SK-N-SH (cell line): ENCODE measurements around the gene USP6.
"Not testable (repeated sequence)": the region's sequence is repeated elsewhere in the genome, so short reads cannot be mapped to it uniquely, and the experiment has no call there.

Source experiments
- CTCF ChIP-seq: fragments of 200-600 bp; sonication (generic); IDR thresholded peaks from 2 replicates; pipeline ENCODE4 v1.6.1; 2017; ENCODE audit warnings: antibody characterized with exemption, mild to moderate bottlenecking, moderate library complexity
- EZH2phosphoT487 ChIP-seq: fragments of 200-600 bp; sonication (generic); IDR thresholded peaks from 2 replicates; pipeline ENCODE4 v1.6.1; 2017; ENCODE audit warnings: low read depth, mixed run types, mild to moderate bottlenecking, antibody characterized with exemption, moderate library complexity, borderline replicate concordance
- TCF12 ChIP-seq: IDR thresholded peaks from 2 replicates; pipeline ENCODE4 v1.4.0; 2012

- not testable (repeated sequence) for TF ChIP-seq EZH2phosphoT487, TCF12, CTCF
Observed at GRCh38 chr17:5077275-5077674, 38.6 kb upstream of the USP6 start.
